Mesothelial cell of epicardium (in vitro differentiated cells): ENCODE data around the gene NOTCH2. TPM values are rescaled to one million over a fixed set of nuclear protein-coding genes. Genes with fewer than 3 reads are reported as not detected.
A peak's percentile ranks its signal among the peaks of the same experiment; 100 is the strongest.
"Not testable (repeated sequence)": the region's sequence is repeated elsewhere in the genome, so short reads cannot be mapped to it uniquely, and the experiment has no call there.

Experiments
- DNase-seq, 2 experiments: peaks; one replicate each; pipeline ENCODE4 v3.0.0; 2021; ENCODE audit warnings: low spot score in 2 of 2; ENCODE audit not compliant: unreplicated experiment in 2 of 2
- H3K27ac Mint-ChIP-seq: 2 replicates; pipeline ENCODE4 v1.8.0; 2021; ENCODE audit warnings: mixed read lengths
- H3K27me3 Mint-ChIP-seq: 2 replicates; pipeline ENCODE4 v1.8.0; 2021; ENCODE audit warnings: low read depth, mixed read lengths
- H3K36me3 Mint-ChIP-seq: 2 replicates; pipeline ENCODE4 v1.8.0; 2021; ENCODE audit warnings: mixed read lengths
- H3K4me1 Mint-ChIP-seq: 2 replicates; pipeline ENCODE4 v1.8.0; 2021; ENCODE audit warnings: mixed read lengths
- H3K4me3 Mint-ChIP-seq: 2 replicates; pipeline ENCODE4 v1.8.0; 2021; ENCODE audit warnings: mild to moderate bottlenecking, moderate library complexity, mixed read lengths
- H3K9me3 Mint-ChIP-seq: 2 replicates; pipeline ENCODE4 v1.8.0; 2021; ENCODE audit warnings: mixed read lengths
- CTCF ChIP-seq: fragments of 200-600 bp; sonication (generic); IDR thresholded peaks from one replicate; pipeline ENCODE4 v1.5.0; 2021; ENCODE audit warnings: antibody characterized with exemption; ENCODE audit not compliant: unreplicated experiment
- total RNA-seq: library from RNA; stranded (reverse); gene quantifications from 3 replicates; pipeline ENCODE4 v1.2.1, GENCODE V29; 2021

Gene NOTCH2
- total RNA-seq, 1 donor from 2014 or later, result 292 TPM

- not testable (repeated sequence) for H3K4me3 Mint-ChIP-seq, H3K4me1 Mint-ChIP-seq, H3K27me3 Mint-ChIP-seq, H3K9me3 Mint-ChIP-seq, H3K36me3 Mint-ChIP-seq, DNase-seq, H3K27ac Mint-ChIP-seq
Observed at GRCh38 chr1:120007850-120008249, 61.6 kb downstream of the NOTCH2 start.

DNA sequence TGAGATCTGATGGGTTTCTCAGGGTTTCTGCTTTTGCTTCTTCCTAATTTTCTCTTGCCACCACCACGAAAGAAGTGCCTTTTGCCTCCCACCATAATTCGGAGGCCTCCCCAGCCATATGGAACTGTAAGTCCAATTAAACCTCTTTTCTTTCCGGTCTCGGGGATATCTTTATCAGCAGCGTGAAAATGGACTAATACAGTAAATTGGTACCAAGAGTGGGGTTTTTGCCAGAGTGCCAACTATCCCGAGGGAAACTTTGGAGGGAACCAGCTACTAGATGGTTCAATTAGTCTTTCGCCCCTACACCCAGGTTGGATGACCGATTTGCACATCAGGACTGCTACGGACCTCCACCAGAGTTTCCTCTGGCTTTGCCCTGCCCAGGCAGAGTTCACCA, 68.4 kb downstream of the NOTCH2 start:
- H3K4me1 Mint-ChIP-seq, result not testable (repeated sequence)

DNA sequence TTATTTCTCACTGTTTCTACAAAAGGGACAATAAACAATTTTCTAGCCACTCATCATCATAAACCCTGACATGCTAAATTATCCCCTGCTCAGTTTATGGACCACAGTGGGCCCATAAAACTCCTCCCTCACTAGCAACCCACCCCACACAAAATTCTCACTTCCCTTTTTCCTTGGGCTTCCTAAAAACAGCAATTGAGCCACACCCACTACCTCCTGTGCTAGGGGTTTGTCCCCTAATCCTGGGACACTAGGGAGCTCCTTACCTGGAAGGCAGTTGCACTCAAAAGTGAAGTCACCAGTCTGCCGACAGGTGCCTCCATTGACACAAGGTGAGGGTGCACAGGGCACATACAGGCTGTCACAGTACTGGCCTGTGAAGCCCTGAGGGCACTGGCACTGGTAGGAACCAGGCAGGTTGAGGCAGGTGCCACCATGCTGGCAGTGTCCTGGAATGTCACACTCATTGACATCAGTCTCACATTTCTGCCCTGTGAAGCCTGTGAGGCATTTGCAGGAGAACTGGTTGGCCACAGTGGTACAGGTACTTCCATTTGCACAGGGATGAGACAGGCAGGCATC, 72.6 kb downstream of the NOTCH2 start:
- H3K36me3 Mint-ChIP-seq, H3K4me1 Mint-ChIP-seq, H3K4me3 Mint-ChIP-seq, H3K27me3 Mint-ChIP-seq, DNase-seq, H3K9me3 Mint-ChIP-seq: not testable (repeated sequence)
- H3K27ac Mint-ChIP-seq, result peak overlapping the region; percentile 4

More for the DNA sequence above, 68.4 kb downstream of the NOTCH2 start:
- not testable (repeated sequence) for DNase-seq, H3K9me3 Mint-ChIP-seq, H3K36me3 Mint-ChIP-seq, H3K27ac Mint-ChIP-seq, H3K4me3 Mint-ChIP-seq, H3K27me3 Mint-ChIP-seq

- not testable (repeated sequence) for H3K9me3 Mint-ChIP-seq, H3K4me1 Mint-ChIP-seq, H3K27ac Mint-ChIP-seq, H3K27me3 Mint-ChIP-seq, H3K36me3 Mint-ChIP-seq, H3K4me3 Mint-ChIP-seq, DNase-seq
Observed at GRCh38 chr1:119995975-119996374, 73.5 kb downstream of the NOTCH2 start.

GRCh38 chr1:119988306-119989062, 81.0 kb downstream of the NOTCH2 start:
- H3K27ac Mint-ChIP-seq, result peak overlapping the region; percentile 83
- peaks cover 26% of the 10 kb centered on the region for H3K36me3 Mint-ChIP-seq
- DNase-seq, result no peak
- H3K9me3 Mint-ChIP-seq, result peaks cover 7% of the 10 kb centered on the region
- no peaks in the 10 kb centered on the region for H3K27me3 Mint-ChIP-seq
- no peak for TF ChIP-seq CTCF
- peaks cover 41% of the 10 kb centered on the region for H3K4me1 Mint-ChIP-seq
- H3K4me3 Mint-ChIP-seq, result no peak overlapping the region

GRCh38 chr1:119987686-119988085, 81.8 kb downstream of the NOTCH2 start:
- peaks cover 46% of the 10 kb centered on the region for H3K4me1 Mint-ChIP-seq
- H3K27ac Mint-ChIP-seq, result peak overlapping the region; percentile 83
- DNase-seq, result no peak
- H3K4me3 Mint-ChIP-seq, result no peak overlapping the region
- peaks cover 7% of the 10 kb centered on the region for H3K9me3 Mint-ChIP-seq
- no peaks in the 10 kb centered on the region for H3K27me3 Mint-ChIP-seq
- peaks cover 26% of the 10 kb centered on the region for H3K36me3 Mint-ChIP-seq
- no peak for TF ChIP-seq CTCF

DNA sequence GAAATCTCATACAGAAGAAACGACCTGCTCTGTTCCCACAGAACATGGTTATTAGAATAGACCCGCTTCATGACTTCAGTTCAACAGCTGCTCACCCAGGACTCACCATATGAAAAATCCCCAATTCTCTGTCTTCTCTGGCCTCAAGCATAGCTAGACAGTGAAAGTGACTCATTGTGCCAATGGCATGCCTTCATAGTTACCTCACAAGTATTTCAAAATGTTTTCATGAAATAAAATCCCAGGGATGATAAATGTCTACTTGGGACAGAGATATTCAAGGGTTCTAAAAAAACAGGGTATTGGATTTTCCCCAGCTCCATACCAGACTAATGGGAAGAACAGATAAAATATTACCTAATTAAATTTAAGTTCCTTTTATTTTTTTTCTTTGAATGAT, 82.3 kb downstream of the NOTCH2 start:
- TF ChIP-seq CTCF, result no peak
- Mint-ChIP-seq H3K27me3 (no peaks in the 10 kb centered on the region), H3K36me3 (peaks cover 26% of the 10 kb centered on the region), H3K27ac (peak overlapping the region; percentile 87), H3K4me1 (peaks cover 46% of the 10 kb centered on the region), H3K4me3 (no peak overlapping the region), H3K9me3 (peaks cover 7% of the 10 kb centered on the region)
- DNase-seq, result no peak
